ENCODE measurements around the gene RBP3. TPM values are rescaled to one million over a fixed set of nuclear protein-coding genes. Genes with fewer than 3 reads are reported as not detected.

Gene RBP3
- total and polyA plus RNA-seq, 2 donors (not counting 3 experiments of a cell fraction or from before 2014, with no cell fraction given), result not detected

DNA sequence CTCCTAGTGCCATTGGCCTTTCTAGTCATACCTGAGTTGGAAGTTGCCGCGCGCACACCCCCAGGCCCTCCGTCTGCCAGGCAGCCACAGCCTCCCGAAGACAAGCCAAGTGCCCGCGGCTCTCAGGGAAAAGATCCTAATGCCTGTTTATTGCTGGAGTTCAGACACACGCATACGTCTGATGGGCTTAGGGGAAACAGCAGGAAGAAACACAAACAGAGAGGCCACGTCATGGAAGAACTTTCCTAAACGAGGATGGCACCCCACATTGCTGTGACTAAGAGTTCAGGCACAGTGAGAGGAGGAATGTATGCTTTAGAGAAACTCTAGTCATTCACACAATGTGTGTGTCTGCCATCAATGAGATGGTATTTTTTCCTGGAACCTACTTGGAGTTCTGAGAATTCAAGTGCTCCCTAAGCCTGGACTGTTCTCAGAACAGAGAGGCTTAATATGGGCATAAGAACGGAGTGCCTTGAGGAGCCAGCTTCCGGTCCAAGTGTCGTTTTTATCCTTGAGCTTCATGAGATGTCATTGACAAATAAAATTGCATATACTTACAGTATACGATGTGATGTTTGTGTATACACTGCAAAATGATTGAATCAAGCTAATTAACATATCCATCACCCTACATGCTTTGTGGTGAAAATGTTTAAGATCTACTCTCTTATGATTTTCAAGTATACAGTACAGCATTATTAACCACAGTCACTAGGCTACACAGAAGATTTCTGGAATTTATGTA, 11.6 kb upstream of the RBP3 start:
- H3K27me3 ChIP-seq (ENCODE audit: control insufficient read depth in 2 of 2, insufficient read depth in 2 of 2, low read length in 2 of 2), result peaks cover 0 to 8% of the 10 kb centered on the region in 2 experiments
- DNase-seq (ENCODE audit: low read depth, low spot score) (no peak), FAIRE-seq (no peak)
- intact Hi-C loops (cut with micrococcal nuclease) (no loop called here), dilution Hi-C loops (cut with MboI; ENCODE audit: extremely low pct_ligation_motif_present, low sequenced_read_pairs) (no loop called here)
- H3K27ac ChIP-seq (ENCODE audit: insufficient read depth, low read depth, low read length), result no peak overlapping the region
- H3K9me3 ChIP-seq (replicated peaks; ENCODE audit: control insufficient read depth, insufficient read depth, low read length), result no peaks in the 10 kb centered on the region
- H3K4me2 ChIP-seq (ENCODE audit: insufficient read depth, low read length), result no peak overlapping the region
- H3K36me3 ChIP-seq (ENCODE audit: control insufficient read depth in 2 of 2, extremely low read depth in 1 of 2, insufficient read depth in 2 of 2, low read length in 2 of 2), result no peaks in the 10 kb centered on the region
- H3K4me1 ChIP-seq (ENCODE audit: control insufficient read depth, extremely low read depth, insufficient read depth, low read length), result no peaks in the 10 kb centered on the region
- H3K4me3 ChIP-seq (replicated peaks in 1 of 3; ENCODE audit: insufficient read depth in 1 of 3, low read depth in 1 of 3, low read length in 3 of 3), result no peak overlapping the region
- TF ChIP-seq POLR2A (IDR thresholded peaks at IDR 0.05; ENCODE audit: low read depth, low read length) (no peak), MYC (IDR thresholded peaks at IDR 0.05; ENCODE audit: low read depth, low read length) (no peak), JUN (IDR thresholded peaks at IDR 0.05; ENCODE audit: borderline replicate concordance, insufficient read depth, insufficient read length, low read depth) (no peak), POLR2AphosphoS5 (IDR thresholded peaks at IDR 0.05; ENCODE audit: insufficient read depth, low read depth, low read length) (no peak), FOS (IDR thresholded peaks at IDR 0.05; ENCODE audit: borderline replicate concordance, insufficient read depth, low read length) (no peak), GATA2 (IDR thresholded peaks at IDR 0.05; ENCODE audit: insufficient read depth, insufficient read length, low read depth, low read length) (no peak), EZH2 (IDR thresholded peaks at IDR 0.05; ENCODE audit: borderline replicate concordance, low read depth, low read length, severe bottlenecking) (no peak)
- TF ChIP-seq, protein P1, sequence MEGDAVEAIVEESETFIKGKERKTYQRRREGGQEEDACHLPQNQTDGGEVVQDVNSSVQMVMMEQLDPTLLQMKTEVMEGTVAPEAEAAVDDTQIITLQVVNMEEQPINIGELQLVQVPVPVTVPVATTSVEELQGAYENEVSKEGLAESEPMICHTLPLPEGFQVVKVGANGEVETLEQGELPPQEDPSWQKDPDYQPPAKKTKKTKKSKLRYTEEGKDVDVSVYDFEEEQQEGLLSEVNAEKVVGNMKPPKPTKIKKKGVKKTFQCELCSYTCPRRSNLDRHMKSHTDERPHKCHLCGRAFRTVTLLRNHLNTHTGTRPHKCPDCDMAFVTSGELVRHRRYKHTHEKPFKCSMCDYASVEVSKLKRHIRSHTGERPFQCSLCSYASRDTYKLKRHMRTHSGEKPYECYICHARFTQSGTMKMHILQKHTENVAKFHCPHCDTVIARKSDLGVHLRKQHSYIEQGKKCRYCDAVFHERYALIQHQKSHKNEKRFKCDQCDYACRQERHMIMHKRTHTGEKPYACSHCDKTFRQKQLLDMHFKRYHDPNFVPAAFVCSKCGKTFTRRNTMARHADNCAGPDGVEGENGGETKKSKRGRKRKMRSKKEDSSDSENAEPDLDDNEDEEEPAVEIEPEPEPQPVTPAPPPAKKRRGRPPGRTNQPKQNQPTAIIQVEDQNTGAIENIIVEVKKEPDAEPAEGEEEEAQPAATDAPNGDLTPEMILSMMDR (IDR thresholded peaks at IDR 0.05; ENCODE audit: extremely low read depth in 1 of 2, insufficient read depth in 1 of 2, low read depth in 1 of 2, low read length in 2 of 2), result no peak
- TF ChIP-seq, protein P2, sequence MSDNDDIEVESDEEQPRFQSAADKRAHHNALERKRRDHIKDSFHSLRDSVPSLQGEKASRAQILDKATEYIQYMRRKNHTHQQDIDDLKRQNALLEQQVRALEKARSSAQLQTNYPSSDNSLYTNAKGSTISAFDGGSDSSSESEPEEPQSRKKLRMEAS (IDR thresholded peaks at IDR 0.05; ENCODE audit: insufficient read depth, insufficient read length), result no peak
- no peaks in the 10 kb centered on the region for H3K9me1 ChIP-seq (replicated peaks; ENCODE audit: control insufficient read depth, extremely low read depth, insufficient read depth, low read length)
- no peak overlapping the region for H3K9ac ChIP-seq (replicated peaks; ENCODE audit: extremely low read depth, insufficient read depth, low read length)
- no peak overlapping the region for H2AFZ ChIP-seq (ENCODE audit: low read depth, low read length)
- no TSS peak for BruUV-seq (replicated peaks)
- no peaks in the 10 kb centered on the region for H3K79me2 ChIP-seq (ENCODE audit: control insufficient read depth, insufficient read depth, low read length)
- POLR2A ChIA-PET, result no interaction called here
- CTCF ChIA-PET, result no interaction called here
- H4K20me1 ChIP-seq (replicated peaks; ENCODE audit: control insufficient read depth, extremely low read depth, insufficient read depth, low read length), result no peaks in the 10 kb centered on the region

All from endothelial cell of umbilical vein (primary cell).